GM19397 (cell line): Measurements from ENCODE around the gene PIK3C2A.
"Not testable (repeated sequence)": the region's sequence is repeated elsewhere in the genome, so short reads cannot be mapped to it uniquely, and the experiment has no call there.

Experiments used
- ATAC-seq: cut with Tn5 transposase; IDR thresholded peaks from one replicate; pipeline ENCODE4 v1.9.1; 2021; ENCODE audit warnings: mild to moderate bottlenecking, moderate library complexity; ENCODE audit not compliant: unreplicated experiment

The PIK3C2A gene, protein sequence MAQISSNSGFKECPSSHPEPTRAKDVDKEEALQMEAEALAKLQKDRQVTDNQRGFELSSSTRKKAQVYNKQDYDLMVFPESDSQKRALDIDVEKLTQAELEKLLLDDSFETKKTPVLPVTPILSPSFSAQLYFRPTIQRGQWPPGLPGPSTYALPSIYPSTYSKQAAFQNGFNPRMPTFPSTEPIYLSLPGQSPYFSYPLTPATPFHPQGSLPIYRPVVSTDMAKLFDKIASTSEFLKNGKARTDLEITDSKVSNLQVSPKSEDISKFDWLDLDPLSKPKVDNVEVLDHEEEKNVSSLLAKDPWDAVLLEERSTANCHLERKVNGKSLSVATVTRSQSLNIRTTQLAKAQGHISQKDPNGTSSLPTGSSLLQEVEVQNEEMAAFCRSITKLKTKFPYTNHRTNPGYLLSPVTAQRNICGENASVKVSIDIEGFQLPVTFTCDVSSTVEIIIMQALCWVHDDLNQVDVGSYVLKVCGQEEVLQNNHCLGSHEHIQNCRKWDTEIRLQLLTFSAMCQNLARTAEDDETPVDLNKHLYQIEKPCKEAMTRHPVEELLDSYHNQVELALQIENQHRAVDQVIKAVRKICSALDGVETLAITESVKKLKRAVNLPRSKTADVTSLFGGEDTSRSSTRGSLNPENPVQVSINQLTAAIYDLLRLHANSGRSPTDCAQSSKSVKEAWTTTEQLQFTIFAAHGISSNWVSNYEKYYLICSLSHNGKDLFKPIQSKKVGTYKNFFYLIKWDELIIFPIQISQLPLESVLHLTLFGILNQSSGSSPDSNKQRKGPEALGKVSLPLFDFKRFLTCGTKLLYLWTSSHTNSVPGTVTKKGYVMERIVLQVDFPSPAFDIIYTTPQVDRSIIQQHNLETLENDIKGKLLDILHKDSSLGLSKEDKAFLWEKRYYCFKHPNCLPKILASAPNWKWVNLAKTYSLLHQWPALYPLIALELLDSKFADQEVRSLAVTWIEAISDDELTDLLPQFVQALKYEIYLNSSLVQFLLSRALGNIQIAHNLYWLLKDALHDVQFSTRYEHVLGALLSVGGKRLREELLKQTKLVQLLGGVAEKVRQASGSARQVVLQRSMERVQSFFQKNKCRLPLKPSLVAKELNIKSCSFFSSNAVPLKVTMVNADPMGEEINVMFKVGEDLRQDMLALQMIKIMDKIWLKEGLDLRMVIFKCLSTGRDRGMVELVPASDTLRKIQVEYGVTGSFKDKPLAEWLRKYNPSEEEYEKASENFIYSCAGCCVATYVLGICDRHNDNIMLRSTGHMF (N-terminal part only)

DNA sequence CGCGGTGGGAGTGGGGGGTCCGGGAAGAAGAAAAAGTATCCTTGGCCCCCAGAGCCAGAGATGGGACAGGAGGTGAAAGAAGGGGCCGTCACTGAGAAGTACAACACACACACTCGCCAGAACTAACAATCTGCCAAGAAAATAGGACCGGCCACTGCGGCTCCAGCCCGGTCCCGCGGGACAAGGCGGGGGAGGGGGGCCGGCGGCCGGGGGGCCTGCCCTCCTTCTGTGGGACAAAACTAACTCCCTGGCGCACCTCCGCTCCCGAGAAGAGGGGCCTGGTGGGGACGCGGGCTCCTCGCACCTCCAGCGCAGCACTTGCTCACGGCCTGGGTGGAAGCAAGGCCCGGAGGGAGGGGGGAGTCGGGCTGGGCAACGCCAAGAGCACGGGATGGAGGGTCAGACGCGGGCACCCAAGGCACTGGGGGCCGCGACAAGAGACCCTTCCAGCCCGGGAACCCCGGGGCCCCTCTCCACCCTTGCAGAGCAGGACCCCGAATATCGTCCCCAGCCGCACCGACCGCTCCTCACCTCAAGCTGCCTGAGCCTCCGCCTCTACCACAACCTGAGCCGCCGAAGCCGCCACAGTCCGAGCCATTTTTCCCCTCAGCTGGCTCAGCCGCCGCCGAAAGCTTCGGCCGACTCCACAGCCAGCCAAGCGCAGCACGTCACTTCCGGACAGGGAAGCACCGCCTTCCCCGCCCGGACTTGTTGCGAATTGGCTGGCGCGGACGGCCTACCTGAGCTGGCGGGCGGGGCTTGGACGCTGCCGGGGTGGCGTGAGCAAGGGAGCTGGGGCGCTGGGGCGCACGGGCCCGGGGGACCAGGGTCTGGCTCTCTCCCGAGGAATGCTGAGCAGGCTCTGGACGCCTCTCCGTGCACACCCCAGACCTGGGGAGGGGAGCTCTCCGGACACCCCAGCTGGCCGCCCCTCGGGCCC lies at the start of gene PIK3C2A:
Gene PIK3C2A (minus strand): TSS at position 670 of the 940 bp plus-strand sequence. CDS start 38,245 bp downstream, outside the sequence.
- ATAC-seq, result peak; percentile 98

- no peak for ATAC-seq
Observed at GRCh38 chr11:17257196-17257595, 49.4 kb upstream of the PIK3C2A start.

- ATAC-seq, result no peak
Observed at GRCh38 chr11:17256512-17256911, 48.7 kb upstream of the PIK3C2A start.

DNA sequence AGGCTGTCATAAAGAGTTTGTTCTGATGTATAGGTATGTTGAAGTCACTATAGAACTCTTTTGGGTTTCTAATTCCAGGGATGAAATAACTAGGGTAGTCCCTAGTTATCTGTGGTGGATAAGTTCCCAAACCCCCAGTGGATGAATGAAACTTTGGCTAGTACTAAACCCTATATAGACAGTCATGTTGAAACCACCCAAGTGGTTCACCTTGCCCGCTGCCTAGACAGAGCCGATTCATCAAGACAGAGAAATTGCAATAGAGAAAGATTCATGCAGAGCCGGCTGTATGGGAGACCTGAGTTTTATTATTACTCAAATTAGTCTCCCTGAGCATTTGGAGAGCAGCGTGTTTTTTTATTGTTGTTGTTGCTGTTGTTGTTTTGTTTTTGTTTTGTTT lies 44.9 kb upstream of the PIK3C2A start:
- no peak for ATAC-seq

- ATAC-seq, result no peak
Observed at GRCh38 chr11:17250561-17251350, 43.0 kb upstream of the PIK3C2A start.

- ATAC-seq, result peak; percentile 81
Observed at GRCh38 chr11:17244046-17244445, 36.3 kb upstream of the PIK3C2A start.

DNA sequence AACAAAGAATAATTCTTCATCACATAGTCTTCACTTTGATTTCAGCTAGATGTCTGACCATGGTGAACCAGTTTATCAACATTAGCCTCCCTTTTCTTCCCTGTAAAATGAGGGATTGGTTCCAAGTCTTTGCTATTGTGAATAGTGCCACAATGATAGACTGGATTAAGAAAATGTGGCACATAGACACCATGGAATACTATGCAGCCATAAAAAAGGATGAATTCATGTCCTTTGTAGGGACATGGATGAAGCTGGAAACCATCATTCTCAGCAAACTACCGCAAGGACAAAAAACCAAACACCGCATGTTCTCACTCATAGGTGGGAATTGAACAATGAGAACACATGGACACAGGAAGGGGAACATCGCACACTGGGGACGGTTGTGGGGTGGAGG lies 35.2 kb upstream of the PIK3C2A start:
- not testable (repeated sequence) for ATAC-seq

- no peak for ATAC-seq
Observed at GRCh38 chr11:17240780-17241179, 33.0 kb upstream of the PIK3C2A start.

GRCh38 chr11:17239927-17240326 lies 32.1 kb upstream of the PIK3C2A start:
- ATAC-seq, result not testable (repeated sequence)

GRCh38 chr11:17238377-17238776 lies 30.6 kb upstream of the PIK3C2A start:
- ATAC-seq, result no peak

GRCh38 chr11:17233101-17233500 lies 25.3 kb upstream of the PIK3C2A start:
- no peak for ATAC-seq

GRCh38 chr11:17230867-17231851 lies 23.4 kb upstream of the PIK3C2A start:
- peak; percentile 80 for ATAC-seq

DNA sequence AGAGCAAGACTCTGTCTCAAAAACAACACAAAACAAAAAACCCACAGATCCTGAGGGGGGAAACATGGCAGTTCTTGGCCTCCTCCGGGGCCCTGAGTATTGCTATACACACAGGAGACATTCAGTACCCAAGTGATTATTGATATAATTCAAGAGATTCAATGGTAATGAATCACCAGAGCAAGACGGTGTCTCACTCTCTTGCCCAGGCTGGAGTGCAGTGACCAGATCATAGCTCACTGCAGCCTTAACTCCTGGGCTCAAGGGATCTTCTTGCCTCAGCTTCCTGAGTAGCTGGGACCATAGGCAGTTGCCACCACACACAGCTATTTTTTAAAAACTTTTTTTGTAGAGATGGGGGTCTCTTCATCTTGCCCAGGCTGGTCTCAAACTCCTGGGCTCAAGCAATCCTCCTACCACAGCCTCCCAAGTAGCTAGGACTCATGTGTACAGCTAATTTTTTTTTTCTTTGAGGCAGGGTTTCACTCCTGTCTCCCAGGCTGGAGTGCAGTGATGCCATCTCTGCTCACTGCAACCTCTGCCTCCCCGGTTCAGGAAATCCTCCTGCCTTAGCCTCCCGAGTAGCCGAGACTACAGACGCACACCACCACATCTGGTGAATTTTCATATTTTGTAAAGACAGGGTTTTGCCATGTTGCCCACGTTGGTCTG lies 21.8 kb upstream of the PIK3C2A start:
- no peak for ATAC-seq

- not testable (repeated sequence) for ATAC-seq
Observed at GRCh38 chr11:17228186-17228925, 20.6 kb upstream of the PIK3C2A start.

DNA sequence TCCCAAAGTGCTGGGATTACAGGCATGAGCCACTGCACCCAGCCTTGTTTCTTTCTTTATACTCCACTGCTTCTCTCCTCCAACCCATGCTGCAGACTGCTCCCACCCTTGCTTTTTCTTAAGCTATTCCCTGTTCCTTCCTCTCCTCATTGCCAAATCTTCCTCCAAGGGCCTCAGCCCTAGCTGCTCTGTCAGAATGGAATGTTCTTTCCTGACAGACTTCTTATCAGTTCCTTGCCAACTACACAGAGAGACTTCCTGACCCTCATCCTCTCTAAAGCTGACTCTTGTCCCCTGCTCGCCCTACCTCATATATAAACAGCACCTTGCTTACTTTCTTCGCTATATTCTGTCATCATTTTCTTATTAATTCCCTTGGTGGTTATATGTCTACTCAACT lies 16.9 kb upstream of the PIK3C2A start:
- ATAC-seq, result no peak

DNA sequence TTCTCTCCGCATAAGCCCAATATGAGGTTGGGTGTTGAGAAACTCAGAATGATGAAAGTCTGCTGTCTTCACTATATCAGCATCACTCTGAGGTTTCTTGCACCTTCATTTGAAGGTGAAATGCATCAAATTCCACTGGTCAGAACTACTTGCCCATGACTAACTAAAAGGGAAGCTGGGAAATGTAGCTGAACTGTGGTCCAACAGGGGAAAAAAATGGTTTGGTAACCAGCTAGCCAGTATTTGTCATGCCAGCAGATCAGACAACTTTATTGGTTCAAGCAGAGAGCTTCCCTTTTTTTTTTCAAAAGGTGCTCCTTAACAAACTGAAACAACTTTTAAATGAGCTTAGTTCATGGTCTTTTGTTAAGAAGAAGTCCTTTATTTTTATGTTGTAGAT lies 14.2 kb upstream of the PIK3C2A start:
- no peak for ATAC-seq

DNA sequence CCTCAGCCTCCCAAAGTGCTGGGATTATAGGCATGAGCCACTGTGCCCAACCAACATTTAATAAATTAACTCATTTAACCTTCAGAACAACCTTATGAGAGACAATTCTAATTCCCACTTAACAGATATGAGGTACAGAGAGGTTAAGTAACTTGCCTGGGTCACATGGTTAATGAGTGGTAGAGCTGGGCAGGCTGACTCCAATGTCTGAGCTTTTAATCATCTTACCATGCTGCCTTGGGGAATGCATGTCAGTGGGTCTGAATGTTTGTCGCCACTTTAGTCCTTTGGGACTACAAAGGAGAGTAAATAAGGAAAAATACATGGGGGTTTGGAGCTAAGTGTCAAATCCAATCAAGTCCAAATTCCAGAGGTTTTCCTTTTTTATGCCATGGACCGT lies 11.2 kb upstream of the PIK3C2A start:
- ATAC-seq, result no peak
